GM12873 (cell line): ENCODE results near the gene FLNA.

Experiments
- TF ChIP-seq, protein P1 (sequence below): IDR thresholded peaks from 2 replicates; pipeline ENCODE4 v1.5.1; 2012; ENCODE audit warnings: low read depth, mild to moderate bottlenecking, moderate library complexity, low read length, control low read depth; ENCODE audit not compliant: insufficient read depth; ENCODE audit errors: missing control alignments

FLNA gene

DNA sequence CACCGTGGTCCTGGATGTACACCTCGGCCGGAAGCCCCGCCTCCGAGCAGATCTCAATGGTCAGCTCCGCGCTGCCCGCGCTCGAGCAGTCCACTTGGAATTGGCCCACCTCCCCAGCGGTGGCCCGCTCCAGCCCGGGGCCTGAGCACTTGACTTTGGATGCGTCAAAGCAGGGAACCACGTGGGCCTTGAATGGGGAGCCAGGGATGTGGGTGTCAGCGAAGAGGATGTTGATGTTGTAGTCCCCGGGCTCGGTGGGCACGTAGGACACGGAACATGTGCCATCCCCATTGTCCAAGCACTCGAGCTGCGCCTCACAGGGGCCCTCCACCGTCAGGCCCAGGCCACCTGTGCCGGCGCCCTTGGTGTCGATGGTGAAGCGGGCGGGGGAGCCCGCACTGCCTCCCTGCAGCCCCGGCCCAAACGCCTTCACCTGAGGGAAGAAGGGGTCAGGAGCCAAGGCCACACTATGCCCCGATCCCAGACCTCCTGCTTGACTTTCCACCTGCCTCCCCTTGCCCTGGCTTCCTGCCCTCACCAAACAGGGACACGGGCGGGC is 14.2 kb downstream of the FLNA start:
- TF ChIP-seq, protein P1, sequence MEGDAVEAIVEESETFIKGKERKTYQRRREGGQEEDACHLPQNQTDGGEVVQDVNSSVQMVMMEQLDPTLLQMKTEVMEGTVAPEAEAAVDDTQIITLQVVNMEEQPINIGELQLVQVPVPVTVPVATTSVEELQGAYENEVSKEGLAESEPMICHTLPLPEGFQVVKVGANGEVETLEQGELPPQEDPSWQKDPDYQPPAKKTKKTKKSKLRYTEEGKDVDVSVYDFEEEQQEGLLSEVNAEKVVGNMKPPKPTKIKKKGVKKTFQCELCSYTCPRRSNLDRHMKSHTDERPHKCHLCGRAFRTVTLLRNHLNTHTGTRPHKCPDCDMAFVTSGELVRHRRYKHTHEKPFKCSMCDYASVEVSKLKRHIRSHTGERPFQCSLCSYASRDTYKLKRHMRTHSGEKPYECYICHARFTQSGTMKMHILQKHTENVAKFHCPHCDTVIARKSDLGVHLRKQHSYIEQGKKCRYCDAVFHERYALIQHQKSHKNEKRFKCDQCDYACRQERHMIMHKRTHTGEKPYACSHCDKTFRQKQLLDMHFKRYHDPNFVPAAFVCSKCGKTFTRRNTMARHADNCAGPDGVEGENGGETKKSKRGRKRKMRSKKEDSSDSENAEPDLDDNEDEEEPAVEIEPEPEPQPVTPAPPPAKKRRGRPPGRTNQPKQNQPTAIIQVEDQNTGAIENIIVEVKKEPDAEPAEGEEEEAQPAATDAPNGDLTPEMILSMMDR: no peak

DNA sequence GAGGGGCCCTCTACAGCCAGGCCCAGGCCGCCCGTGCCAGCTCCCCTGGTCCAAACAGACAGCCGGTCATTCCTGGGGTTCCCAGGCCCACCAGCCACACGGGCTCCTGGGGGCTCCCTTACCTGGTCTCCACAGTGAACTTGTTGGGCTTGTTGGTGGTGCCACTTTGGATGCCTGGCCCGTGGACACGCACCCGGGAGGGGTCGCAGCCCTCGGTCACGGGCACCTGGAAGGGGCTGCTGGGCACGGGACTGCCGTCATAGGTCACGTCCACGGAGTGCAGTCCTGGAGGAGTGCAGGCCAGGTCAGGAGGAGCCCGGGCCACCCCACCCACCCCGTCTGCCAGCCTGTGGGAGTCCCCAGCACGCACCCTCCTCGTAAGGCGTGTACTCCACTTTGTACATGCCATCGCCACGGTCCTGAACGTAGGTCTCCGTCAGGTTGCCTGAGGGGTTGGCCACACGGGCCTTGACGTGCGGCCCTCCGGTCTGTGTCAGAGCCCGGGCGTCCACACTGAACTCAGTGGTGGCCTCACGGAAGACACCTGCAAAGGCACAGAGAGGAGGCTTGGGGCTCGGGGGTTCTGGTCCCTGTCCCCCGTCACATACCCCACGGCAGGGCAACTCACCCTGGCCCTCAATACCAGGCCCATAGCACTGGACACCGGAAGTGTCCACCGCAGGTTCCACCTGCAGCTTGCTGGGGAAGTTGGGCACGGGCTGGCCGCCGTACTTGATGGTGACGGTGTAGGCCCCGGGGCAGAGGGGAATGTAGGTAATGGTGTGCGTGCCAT is 14.9 kb downstream of the FLNA start:
- TF ChIP-seq, protein P1: no peak

DNA sequence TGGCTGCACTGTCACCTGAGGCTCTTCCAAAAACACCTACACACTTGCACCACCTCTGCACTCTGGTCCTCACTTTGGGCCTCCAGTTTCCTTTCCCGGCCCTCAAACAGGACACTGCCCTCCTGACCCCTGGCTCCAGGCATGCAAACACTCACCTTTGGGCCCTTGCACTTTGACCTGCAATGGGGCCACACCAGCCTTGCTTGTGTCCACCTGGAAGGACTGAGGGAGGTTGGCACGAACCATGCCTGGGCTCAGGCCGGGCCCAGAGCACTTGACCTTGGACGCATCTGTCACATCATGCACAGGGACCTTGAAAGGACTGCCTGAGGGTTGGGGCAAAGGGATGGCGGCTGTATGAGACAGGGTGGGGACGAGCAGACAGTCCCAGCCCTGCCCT is 15.6 kb downstream of the FLNA start:
- TF ChIP-seq, protein P1: no peak

DNA sequence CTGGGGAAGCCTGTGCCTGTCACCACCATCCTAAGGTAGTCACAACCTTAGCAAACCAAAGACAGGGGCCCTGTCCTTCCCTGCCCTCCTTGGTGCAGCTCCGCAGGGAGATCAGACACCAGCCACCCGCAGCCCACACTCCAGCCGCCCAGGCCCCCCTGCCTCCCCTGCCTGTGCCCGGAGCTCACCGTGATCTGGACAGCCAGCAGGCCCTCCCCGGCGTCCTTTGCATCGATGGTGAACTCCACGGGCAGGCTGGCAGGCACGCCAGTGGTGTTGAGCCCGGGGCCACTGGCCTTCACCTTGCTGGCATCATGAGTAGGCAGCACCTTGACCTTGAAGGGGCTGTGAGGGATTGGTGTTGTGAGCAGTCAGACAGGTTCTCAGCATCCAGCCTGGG is 16.4 kb downstream of the FLNA start:
- TF ChIP-seq, protein P1: no peak

DNA sequence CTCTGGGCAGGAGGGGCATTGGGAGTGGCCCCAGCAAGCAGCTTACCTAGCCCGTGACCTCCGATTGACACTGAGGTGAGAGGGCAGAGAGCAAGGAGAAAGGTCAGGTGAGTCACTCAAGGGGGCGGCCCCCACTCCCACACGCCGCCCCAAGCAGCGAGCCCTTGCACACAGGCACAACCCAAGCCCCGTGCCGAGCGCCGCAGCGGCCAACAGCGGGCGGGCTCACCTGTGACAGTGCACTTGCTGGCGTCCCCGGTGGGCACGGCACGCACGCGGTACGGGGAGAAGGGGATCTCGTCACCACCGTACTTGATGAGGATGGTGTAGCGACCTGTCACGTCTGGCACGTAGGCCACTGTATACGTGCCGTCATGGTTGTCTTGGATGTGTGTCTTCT is 17.2 kb downstream of the FLNA start:
- TF ChIP-seq, protein P1: no peak

DNA sequence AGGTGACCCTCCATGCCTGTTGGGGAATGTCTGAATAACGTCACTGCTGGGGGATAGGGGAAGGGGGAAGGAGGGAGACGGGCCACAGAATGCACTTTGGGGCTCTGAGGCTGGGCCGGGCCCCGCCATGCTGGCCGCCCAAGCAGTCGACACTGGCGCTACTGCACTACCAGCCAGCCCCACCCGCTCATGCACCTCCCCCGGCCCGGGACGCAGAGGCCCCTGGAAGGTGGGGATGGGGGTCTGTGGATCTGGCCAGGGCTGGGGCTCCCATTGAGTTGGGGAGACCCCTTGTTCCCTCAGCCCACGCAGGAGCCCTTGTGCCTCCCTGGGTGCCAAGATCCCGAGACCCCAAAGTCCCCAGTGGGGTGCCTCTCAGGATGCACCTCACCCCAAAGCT is 17.8 kb downstream of the FLNA start:
- TF ChIP-seq, protein P1: no peak

DNA sequence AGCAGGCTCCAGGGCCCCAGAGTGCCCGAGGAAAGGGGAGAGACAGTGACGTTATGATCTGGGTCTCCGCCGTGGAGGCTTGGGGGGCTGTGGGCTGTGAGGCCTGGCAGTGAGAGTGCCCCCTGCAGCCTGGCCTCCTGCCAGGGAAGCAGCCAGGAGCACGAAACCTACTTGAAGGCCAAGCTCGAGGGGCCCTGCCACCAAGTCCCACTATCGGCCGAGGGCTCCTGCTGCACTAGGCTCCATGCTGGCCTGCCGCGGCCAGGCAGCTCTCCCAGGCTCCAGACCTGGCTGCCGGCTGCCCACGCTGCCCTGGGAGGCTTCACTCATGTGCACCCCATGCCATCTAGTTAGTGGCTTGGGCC is 18.7 kb downstream of the FLNA start:
- TF ChIP-seq, protein P1: no peak
